Measurements from ENCODE around the gene PLCXD1. TPM values are rescaled to one million over a fixed set of nuclear protein-coding genes. Genes with fewer than 3 reads are reported as not detected.
"Not testable (repeated sequence)": the region's sequence is repeated elsewhere in the genome, so short reads cannot be mapped to it uniquely, and the experiment has no call there.

The PLCXD1 gene
- total and polyA plus RNA-seq, 4 donors: 2.6 to 25.7 (median 12.8) TPM

DNA sequence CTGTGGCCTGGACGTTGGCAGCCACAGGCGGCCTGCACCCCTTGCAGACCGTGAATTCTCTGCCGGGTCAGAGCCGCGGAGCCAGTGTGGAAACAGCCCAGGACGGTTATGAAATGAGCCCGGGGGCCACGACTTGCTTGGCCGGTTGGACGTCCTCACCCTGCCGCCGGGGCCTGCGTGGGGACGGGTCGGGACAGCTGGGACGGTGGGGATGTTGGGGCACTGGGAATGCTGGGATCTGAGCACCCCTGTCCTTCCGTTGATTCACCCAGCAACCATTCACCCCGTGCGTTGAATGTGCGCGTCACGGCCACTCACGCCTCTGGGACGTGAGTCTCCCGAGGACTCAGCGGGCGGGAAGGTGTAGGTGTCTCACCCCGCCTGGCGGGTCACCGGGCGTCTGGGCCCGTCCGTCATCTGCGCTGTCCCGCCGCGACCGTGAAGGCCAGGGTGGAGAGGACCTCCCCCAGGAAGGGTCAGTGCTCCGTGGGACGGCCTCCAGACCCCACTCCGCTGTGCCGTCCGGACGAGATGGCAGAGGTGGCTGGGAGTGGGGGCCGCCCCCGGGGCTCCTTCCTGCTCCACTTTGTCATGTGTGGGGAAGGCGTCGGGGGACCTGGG, 4.5 kb upstream of the PLCXD1 start:
- Histone ChIP-seq H3K36me3 (ENCODE audit: control insufficient read depth in 4 of 4, insufficient read depth in 3 of 4, low read depth in 1 of 4, low read length in 3 of 4) (no peaks in the 10 kb centered on the region), H3K4me1 (ENCODE audit: control insufficient read depth in 4 of 4, insufficient read depth in 4 of 4, low read length in 3 of 4) (peaks cover 4 to 15% (median 10%) of the 10 kb centered on the region in 4 donors), H3K27ac (ENCODE audit: low read depth in 1 of 2, low read length in 2 of 2) (peak overlapping the region; percentile 90 to 91), H3K9ac (ENCODE audit: low read depth in 1 of 2, low read length in 2 of 2) (peak overlapping the region; percentile 55 to 88), H3K27me3 (ENCODE audit: control insufficient read depth in 4 of 4, insufficient read depth in 4 of 4, low read length in 3 of 4) (no peaks in the 10 kb centered on the region), H3K4me3 (ENCODE audit: low read depth in 1 of 3, low read length in 3 of 3) (peak overlapping the region; percentile 72 to 81 (median 73)), H3K9me3 (ENCODE audit: control insufficient read depth in 4 of 4, low read length in 3 of 4) (no peaks in the 10 kb centered on the region)
- TF ChIP-seq YY1 (IDR thresholded peaks at IDR 0.05): no peak
- peak in 1 of 2 donors; percentile 34 for TF ChIP-seq RXRA (IDR thresholded peaks at IDR 0.05)
- TF ChIP-seq, protein P1, sequence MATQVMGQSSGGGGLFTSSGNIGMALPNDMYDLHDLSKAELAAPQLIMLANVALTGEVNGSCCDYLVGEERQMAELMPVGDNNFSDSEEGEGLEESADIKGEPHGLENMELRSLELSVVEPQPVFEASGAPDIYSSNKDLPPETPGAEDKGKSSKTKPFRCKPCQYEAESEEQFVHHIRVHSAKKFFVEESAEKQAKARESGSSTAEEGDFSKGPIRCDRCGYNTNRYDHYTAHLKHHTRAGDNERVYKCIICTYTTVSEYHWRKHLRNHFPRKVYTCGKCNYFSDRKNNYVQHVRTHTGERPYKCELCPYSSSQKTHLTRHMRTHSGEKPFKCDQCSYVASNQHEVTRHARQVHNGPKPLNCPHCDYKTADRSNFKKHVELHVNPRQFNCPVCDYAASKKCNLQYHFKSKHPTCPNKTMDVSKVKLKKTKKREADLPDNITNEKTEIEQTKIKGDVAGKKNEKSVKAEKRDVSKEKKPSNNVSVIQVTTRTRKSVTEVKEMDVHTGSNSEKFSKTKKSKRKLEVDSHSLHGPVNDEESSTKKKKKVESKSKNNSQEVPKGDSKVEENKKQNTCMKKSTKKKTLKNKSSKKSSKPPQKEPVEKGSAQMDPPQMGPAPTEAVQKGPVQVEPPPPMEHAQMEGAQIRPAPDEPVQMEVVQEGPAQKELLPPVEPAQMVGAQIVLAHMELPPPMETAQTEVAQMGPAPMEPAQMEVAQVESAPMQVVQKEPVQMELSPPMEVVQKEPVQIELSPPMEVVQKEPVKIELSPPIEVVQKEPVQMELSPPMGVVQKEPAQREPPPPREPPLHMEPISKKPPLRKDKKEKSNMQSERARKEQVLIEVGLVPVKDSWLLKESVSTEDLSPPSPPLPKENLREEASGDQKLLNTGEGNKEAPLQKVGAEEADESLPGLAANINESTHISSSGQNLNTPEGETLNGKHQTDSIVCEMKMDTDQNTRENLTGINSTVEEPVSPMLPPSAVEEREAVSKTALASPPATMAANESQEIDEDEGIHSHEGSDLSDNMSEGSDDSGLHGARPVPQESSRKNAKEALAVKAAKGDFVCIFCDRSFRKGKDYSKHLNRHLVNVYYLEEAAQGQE (IDR thresholded peaks at IDR 0.05): peak; percentile 13
- DNase-seq (ENCODE audit: low spot score): no peak
- WGBS: 6% methylated on average over 49 of the region's 49 CpGs

DNA sequence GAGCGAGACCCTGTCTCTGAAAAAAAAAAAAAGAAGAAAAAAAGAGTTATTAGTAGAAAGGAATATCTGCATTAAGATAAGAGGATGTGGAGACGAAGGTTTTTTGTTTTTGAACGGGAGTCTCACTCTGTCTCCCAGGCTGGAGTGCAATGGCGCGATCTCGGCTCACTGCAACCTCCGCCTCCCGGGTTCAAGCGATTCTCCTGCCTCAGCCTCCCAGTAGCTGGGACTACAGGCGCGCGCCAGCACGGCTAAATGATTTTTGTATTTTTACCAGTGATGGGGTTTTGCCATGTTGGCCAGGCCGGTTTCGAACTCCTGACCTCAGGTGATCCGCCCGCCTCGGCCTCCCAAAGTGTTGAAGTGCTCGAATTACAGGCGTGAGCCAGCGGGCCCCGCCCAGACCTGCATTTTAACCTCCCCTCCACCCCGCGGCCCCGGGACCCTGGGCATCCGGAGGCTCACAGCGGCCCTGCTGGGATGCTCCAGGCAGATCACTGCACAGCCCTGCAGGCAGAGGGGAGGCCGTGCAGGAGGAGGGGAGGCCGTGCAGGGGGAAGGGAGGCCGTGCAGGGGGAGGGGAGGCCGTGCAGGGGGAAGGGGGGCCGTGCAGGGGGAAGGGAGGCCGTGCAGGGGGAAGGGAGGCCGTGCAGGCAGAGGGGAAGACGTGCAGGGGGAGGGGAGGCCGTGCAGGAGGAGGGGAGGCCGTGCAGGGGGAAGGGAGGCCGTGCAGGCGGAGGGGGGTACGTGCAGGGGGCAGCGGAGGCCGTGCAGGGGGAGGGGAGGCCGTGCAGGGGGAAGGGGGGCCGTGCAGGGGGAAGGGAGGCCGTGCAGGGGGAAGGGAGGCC, 1.2 kb upstream of the PLCXD1 start:
- not testable (repeated sequence) for DNase-seq (ENCODE audit: low spot score); H3K9me3 ChIP-seq (ENCODE audit: control insufficient read depth in 4 of 4, low read length in 3 of 4); H3K4me3 ChIP-seq (ENCODE audit: low read depth in 1 of 3, low read length in 3 of 3); H3K9ac ChIP-seq (ENCODE audit: low read depth in 1 of 2, low read length in 2 of 2); H3K27ac ChIP-seq (ENCODE audit: low read depth in 1 of 2, low read length in 2 of 2); H3K36me3 ChIP-seq (ENCODE audit: control insufficient read depth in 4 of 4, insufficient read depth in 3 of 4, low read depth in 1 of 4, low read length in 3 of 4); H3K27me3 ChIP-seq (ENCODE audit: control insufficient read depth in 4 of 4, insufficient read depth in 4 of 4, low read length in 3 of 4)
- 81% methylated on average over 44 of the region's 45 CpGs for WGBS
- peaks cover 4 to 15% (median 10%) of the 10 kb centered on the region in 4 donors for H3K4me1 ChIP-seq (ENCODE audit: control insufficient read depth in 4 of 4, insufficient read depth in 4 of 4, low read length in 3 of 4)

DNA sequence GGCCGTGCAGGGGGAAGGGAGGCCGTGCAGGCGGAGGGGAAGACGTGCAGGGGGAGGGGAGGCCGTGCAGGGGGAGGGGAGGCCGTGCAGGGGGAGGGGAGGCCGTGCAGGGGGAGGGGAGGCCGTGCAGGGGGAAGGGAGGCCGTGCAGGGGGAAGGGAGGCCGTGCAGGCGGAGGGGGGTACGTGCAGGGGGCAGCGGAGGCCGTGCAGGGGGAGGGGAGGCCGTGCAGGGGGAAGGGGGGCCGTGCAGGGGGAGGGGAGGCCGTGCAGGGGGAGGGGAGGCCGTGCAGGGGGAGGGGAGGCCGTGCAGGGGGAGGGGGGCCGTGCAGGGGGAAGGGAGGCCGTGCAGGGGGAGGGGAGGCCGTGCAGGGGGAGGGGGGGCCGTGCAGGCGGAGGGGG, 459 bp upstream of the PLCXD1 start:
- DNase-seq (ENCODE audit: low spot score); H3K9ac ChIP-seq (ENCODE audit: low read depth in 1 of 2, low read length in 2 of 2); H3K27me3 ChIP-seq (ENCODE audit: control insufficient read depth in 4 of 4, insufficient read depth in 4 of 4, low read length in 3 of 4); H3K4me1 ChIP-seq (ENCODE audit: control insufficient read depth in 4 of 4, insufficient read depth in 4 of 4, low read length in 3 of 4); H3K9me3 ChIP-seq (ENCODE audit: control insufficient read depth in 4 of 4, low read length in 3 of 4); H3K4me3 ChIP-seq (ENCODE audit: low read depth in 1 of 3, low read length in 3 of 3); H3K27ac ChIP-seq (ENCODE audit: low read depth in 1 of 2, low read length in 2 of 2): not testable (repeated sequence)
- peaks cover 3 to 13% (median 12%) of the 10 kb centered on the region in 4 donors for H3K36me3 ChIP-seq (ENCODE audit: control insufficient read depth in 4 of 4, insufficient read depth in 3 of 4, low read depth in 1 of 4, low read length in 3 of 4)
- WGBS: 61% methylated on average over 14 of the region's 24 CpGs

DNA sequence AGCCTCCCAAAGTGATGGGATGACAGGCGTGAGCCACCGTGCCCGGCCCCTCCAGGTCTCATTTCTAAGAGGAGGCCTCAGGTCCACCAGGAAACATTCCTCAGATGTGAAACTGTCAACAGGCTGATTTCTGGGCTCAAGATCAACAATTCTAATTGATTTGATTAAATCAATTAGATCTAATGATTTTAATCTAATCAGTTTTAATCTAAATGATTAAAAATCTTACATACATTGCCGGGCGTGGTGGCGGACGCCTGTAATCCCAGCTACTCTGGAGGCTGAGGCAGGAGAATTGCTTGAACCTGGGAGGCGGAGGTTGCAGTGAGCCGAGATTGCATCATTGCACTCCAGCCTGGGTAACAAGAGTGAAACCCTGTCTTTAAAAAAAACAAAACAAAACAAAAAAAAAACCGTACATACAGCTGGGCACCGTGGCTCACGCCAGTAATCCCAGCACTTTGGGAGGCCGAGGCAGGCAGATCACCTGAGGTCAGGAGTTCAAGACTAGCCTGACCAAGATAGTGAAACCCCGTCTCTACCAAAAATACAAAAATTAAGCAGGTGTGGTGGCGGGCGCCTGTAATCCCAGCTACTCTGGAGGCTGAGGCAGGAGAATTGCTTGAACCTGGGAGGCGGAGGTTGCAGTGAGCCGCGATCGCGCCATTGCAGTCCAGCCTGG, 960 bp downstream of the PLCXD1 start:
- H3K9ac ChIP-seq (ENCODE audit: low read depth in 1 of 2, low read length in 2 of 2); DNase-seq (ENCODE audit: low spot score); H3K4me3 ChIP-seq (ENCODE audit: low read depth in 1 of 3, low read length in 3 of 3); H3K9me3 ChIP-seq (ENCODE audit: control insufficient read depth in 4 of 4, low read length in 3 of 4); H3K4me1 ChIP-seq (ENCODE audit: control insufficient read depth in 4 of 4, insufficient read depth in 4 of 4, low read length in 3 of 4); H3K27me3 ChIP-seq (ENCODE audit: control insufficient read depth in 4 of 4, insufficient read depth in 4 of 4, low read length in 3 of 4); H3K27ac ChIP-seq (ENCODE audit: low read depth in 1 of 2, low read length in 2 of 2): not testable (repeated sequence)
- WGBS: 88% methylated on average over 21 of the region's 21 CpGs
- H3K36me3 ChIP-seq (ENCODE audit: control insufficient read depth in 4 of 4, insufficient read depth in 3 of 4, low read depth in 1 of 4, low read length in 3 of 4): peaks cover 3 to 18% (median 15%) of the 10 kb centered on the region in 4 donors

All from liver (tissue), 9 donors.